Stimulated activated CD4-positive, alpha-beta T cell treated with anti-CD3 and anti-CD28 coated beads, Interleukin-1b, Interleukin-23, amount 100 ng/mL, for 1 hour (primary cell): ENCODE results near the gene KLC4.
"Not testable (repeated sequence)": the region's sequence is repeated elsewhere in the genome, so short reads cannot be mapped to it uniquely, and the experiment has no call there.

Experiments
- DNase-seq, 2 donors: peaks; one replicate each; pipeline ENCODE4 v3.0.0-alpha.2; 2020; ENCODE audit warnings: low read depth in 2 of 2

KLC4 gene

DNA sequence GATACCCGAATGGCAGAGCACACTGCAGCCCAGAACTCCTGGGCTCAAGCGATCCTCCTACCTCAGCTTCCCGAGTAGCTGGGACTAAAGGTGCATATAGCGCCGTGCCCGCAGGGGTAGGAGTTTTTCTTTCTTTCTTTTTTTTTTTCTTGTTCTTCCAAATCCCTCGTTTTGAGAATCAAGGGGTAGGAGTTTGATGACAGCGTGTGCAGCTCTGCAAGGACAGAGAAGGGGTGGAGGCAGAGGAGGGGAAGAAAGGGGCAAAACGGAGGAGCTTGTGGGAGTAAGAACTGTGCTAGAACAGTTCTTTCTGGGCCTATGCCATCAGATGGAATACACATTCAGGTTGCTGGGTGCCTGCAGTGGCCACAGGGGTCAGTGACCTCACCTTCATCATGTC is 22.7 kb upstream of the KLC4 start:
- DNase-seq: no peak

DNA sequence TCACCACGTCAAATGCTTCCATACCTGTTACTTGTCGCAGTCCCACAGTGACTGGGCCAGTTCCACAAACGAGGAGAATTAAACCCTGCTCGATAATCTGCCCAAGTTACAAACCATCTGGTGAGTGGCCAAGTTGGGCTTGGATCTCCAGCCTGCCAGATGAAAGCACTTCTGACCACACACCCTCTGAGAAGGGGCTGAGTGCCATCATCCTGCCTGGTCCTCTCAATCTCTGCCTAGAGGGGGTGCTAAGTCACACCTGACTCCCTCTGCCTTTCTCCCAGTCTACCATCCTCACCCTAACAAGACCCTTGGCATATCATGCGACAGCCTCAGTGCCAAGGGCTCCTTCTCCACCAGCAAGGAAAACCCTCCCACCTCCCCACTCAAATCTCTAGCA is 22.2 kb upstream of the KLC4 start:
- no peak for DNase-seq

DNA sequence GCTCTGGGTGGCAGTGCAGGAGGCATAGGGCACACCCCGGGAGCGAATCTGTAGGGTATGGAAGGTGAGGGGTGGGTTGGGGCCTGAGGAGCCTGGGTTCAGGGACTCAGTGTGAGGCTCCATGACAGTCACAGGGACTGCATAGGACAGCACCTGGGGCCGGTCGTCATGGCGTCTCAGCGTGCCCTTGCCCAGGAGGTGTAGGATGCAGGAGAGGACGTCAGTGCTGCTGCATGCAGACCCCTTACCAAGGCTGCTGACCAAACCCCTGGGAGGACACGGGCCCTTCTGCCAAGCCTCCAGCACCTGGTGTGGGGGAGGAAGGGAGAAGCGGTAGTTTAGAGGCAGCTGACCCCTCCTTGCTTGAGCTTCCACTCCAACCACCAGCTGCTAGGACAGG is 21.7 kb upstream of the KLC4 start:
- DNase-seq: no peak

GRCh38 chr6:43038727-43039126 is 20.7 kb upstream of the KLC4 start:
- DNase-seq: no peak

- no peak for DNase-seq
Measured at GRCh38 chr6:43040542-43041257, 18.7 kb upstream of the KLC4 start.

DNA sequence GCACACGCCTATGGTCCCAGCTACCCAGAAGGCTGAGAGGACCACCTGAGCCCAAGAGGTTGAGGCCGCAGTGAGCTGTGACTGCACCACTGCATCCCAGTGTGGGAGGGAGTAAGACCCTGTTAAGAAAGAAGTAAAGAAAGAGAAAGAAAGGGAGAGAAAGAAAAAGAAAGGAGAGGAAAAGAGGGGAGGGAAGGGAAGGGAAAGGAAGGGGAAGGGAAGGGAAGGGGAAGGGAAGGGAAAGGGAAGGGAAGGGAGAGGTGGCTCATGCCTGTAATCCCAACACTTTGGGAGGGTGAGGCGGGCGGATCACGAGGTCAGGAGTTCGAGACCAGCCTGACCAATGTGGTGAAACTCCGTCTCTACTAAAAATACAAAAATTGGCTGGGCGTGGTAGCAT is 18.0 kb upstream of the KLC4 start:
- not testable (repeated sequence) for DNase-seq

DNA sequence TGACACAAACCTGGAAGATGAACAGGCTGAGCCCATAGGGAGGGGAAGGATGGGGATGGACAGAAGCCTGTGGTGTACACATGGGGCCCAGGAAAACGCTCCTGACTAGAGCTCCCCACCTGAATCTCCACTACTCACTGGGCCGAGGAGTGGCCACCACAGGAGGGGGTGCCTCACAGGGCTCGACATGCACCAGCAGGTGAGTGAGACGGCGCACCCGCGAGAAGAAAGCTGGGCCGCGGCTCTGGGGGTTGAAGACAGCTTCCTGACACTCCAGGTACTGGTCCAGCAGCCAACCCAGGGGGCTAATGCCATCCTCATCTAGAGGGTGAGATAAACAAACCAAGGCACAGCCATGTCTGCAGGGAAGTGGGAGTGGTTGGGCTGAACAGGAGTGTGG is 16.1 kb upstream of the KLC4 start:
- DNase-seq: no peak

DNA sequence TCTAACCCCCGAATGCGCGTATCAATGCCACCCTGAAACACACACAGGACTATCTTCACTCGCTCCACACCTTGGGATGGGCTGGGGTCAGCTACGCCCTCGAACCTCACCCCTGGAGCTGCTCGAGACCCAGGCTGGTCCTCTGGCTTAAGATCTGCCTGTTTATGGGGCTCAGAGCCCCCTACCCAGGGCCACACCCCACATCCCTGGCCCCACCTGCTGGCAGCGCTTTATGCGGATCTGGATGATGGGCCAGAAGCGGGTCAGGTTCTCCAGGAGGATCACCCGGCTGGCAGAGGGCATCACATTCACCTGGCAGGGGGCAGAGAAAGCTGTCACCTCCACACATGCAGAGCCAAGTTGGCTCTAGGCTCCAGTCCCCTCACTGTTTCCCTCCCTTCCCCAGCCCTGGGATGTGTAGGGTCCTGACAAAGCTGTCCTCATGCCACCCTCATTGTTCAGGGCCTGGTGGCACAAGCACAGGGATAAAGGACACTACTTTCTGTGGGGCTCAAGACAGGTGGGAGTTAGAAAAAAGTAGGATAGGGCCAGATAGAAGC is 14.0 kb upstream of the KLC4 start:
- no peak for DNase-seq

- no peak for DNase-seq
Measured at GRCh38 chr6:43047998-43048397, 11.4 kb upstream of the KLC4 start.

GRCh38 chr6:43050981-43051380 is 8.4 kb upstream of the KLC4 start:
- DNase-seq: no peak

DNA sequence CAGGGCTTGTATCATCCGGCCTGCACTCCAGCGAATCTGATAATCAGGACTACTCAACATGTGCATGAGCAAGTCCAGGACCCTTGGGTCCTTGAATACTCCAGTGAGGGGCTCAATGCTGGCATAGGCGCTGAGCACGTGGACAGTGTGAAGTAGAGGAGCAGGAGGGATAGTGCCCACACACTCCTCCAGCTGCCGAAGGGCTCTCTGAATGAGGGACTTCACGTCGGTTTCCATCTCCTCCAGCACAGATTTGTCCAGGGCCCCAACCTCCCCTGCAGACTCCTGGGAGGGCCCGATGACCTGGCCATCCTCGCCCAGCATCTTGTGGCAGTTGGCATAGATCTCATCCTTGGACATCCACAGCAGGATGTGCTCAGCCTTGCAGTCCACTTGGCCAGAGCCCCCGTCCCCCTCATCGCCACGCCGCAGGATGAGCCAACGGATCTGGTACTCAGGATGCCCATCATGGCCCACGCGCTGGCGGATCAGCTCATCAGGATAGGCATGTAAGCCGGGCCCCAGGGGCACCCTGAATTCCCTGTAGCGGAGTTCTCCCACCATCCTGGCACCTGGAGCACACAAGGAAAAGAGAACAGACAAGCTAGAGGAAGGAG is 7.1 kb upstream of the KLC4 start:
- no peak for DNase-seq

- no peak for DNase-seq
Measured at GRCh38 chr6:43052842-43053544, 6.4 kb upstream of the KLC4 start.

- DNase-seq: peak; percentile 77
Measured at GRCh38 chr6:43053545-43054205, 5.8 kb upstream of the KLC4 start, which contains the start of gene CUL7. Gene CUL7, minus strand, starts transcription at chr6:43053851. Its CDS starts 1,063 bp downstream, at chr6:43052788.

DNA sequence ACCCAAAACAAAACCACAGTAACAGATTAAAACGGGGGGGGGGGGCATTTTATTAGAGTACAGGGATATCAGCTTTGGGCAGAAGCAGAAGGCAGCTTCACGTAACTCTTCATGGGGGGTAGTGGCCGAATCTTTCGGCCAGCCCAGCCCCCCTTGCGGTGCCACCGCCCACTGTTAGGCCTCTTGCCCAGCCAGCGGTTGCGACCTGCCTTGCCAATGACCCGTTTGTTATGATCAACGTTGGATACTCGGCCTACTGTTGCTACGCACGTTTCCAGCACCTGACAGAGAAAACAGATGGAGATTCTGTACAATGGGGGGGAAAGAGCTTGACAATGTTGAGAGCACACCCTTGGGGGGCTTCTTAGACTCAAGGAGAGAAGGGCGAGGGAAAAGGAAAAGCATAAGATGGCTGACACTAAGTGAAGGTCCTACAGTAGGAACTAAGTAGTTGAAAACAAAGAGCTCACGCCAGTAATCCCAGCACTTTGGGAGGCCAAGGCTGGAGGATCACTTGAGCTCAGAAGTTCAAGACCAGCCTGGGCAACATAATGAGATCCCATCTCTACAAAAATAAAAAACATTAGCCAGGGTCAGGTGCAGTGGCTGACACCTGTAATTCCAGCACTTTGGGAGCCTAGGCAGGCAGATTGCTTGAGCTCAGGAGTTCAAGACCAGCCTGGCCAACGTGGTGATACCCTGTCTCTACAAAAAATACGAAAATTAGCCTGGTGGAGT is 5.1 kb upstream of the KLC4 start:
- no peak for DNase-seq

DNA sequence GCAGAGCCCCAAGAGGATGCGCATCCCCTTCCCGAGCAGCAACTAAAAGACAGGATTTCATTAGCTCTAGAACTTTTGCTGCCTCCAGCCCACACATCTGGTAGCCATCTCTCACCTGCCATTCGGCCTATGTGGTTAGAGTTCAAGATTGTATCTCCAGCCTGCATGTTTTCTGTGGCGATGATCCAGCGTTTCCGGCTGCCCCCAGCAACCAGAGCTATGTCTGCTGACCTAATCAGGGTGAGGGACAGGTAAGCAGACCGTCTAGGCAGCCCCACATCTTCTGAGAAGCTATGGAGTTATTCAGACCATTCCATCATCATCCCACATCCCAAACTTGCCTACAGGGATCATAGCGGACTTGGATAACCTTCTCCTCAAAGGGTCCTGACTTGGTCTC is 3.5 kb upstream of the KLC4 start:
- no peak for DNase-seq

DNA sequence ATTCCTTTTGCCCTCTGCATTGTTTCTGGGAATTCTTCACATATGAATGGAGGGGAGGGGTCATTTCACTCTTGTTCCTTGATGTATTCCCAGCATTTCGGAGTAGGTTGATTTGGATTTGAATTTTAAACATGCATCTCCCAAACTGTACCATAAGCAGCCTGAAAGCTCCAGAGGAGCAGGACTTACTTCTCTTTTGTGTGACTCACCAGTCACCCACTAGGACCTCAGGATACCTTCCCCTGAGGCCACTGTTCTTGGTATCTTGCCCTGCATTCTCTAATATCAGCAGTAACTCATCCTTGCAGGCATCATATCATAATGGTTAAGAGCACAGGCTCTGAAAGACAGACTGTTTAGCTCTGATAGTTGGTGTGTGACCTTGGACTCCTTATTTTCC is 900 bp upstream of the KLC4 start:
- no peak for DNase-seq

DNA sequence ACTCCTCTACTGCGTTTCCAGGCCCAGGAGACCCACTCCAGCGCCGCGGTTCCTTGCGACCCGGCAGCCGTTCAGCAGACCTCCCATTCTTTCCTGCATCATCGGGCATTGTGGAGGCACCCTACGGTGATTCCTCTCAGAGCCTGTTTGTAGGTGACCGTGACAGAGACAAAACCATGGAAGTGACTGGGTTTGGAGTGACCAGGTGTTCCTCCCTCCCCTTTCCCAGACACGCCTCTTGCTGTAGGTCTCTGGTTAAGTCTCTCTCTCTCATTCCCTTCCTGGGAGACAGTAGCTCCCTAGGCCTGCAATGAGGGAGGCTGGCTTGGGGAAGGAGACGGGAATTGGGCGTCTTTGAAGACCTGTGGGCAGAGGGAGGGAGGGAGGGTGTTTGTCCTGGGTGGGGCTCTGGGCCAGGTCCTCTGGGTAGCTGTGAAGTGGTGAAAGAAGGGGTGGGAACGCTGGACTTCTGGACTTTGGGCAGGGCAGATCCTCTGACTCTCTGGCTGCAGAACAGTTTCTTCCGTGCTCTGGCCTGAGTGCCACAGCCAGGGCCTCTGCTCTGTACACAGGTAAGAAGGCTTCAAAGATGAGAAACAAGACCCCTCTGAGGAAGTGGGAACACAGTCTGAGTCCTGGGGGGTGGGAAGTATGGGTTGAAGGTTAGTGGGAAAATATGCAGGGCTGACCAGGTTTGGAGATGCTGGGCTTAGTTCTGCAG is 763 bp downstream of the KLC4 start:
- no peak for DNase-seq

DNA sequence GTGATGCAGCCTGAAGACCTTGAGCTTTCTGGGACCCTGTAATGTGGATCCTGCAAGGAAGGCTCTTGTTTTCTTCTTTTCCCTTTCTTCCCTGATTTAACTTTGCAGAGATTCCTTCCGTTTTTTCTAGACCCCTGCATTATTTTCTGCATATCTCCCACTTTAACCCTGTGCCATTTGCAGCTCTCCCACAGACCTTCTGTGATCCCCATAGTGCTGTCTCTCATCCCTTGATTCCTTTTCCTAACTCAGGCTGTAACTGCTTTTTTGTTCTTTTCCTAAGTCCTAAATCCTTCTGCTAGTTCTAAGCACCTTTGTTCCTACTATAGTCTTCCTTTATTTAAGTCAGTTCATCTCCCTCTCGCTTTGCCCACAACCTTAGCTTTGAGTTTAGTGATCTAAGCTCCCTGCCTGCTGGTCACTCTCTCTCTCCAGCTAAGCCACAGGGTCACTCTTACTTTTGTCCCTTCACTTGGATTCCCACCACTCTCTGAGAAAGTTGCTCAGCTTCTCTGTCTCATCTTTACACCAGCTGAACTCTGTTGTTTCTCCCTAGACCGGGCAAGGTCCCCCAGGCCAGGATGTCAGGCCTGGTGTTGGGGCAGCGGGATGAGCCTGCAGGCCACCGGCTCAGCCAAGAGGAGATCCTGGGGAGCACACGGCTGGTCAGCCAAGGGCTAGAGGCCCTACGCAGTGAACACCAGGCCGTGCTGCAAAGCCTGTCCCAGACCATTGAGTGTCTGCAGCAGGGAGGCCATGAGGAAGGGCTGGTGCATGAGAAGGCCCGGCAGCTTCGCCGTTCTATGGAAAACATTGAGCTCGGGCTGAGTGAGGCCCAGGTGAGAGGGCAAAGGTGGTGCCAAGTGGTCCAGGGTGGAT is 1.6 kb downstream of the KLC4 start:
- no peak for DNase-seq

DNA sequence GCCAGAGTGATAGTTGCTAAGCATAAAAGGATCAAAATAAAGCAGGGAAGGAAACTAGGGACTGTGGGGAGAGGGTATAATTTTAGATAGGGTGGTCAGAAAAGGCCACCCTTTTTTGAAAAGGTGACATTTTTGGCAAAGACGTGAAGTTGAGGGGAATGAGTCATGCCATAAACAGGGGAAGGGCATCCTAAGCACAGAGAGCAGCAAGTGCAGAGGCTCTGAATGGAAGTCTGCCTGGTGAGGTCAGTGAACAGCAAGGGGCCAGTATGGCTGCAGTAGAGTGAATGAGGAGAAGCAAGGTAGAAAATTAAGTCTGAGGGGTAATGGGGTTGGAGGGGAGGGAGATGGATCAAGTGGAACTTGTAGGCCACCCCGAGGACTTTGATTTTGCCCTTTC is 2.4 kb downstream of the KLC4 start:
- no peak for DNase-seq

GRCh38 chr6:43062818-43063217 is 3.4 kb downstream of the KLC4 start:
- no peak for DNase-seq
